ENCODE measurements around the gene WFIKKN1. TPM values are rescaled to one million over a fixed set of nuclear protein-coding genes. Genes with fewer than 3 reads are reported as not detected.

WFIKKN1 gene
- total and polyA plus RNA-seq, 10 donors = 0.15 to 1.8 (median 0.94) TPM

GRCh38 chr16:634051-634670 is 3.4 kb downstream of the WFIKKN1 start:
- H3K36me3 ChIP-seq = peaks cover 0 to 34% (median 17%) of the 10 kb centered on the region in 6 donors
- no peak overlapping the region for H3K4me3 ChIP-seq
- intact Hi-C loops (cut with DNase I; ENCODE audit: low total_unique reads) = no loop called here
- H3K27ac ChIP-seq = no peak overlapping the region
- H3K27me3 ChIP-seq (replicated peaks in 1 of 7) = peaks cover 0 to 13% (median 0%) of the 10 kb centered on the region in 7 donors
- peaks cover 17 to 72% (median 54%) of the 10 kb centered on the region in 6 donors for H3K4me1 ChIP-seq
- H3K9me3 ChIP-seq = no peaks in the 10 kb centered on the region
- WGBS, 5 donors = 88 to 94% (median 91%) methylated on average over 21 to 22 of the region's 22 CpGs
- DNase-seq = peak; percentile 78
- no peak for TF ChIP-seq POLR2AphosphoS5 (IDR thresholded peaks at IDR 0.05)
- no peak for TF ChIP-seq POLR2A (IDR thresholded peaks at IDR 0.05)
- TF ChIP-seq CTCF (IDR thresholded peaks at IDR 0.05 in 8 of 11, conservative IDR thresholded peaks at IDR 0.05 in 3 of 11) = no peak

- peak overlapping the region in 1 of 8 donors; percentile 96 for H3K27ac ChIP-seq
- intact Hi-C loops (cut with DNase I; ENCODE audit: low total_unique reads) = no loop called here
Observed at GRCh38 chr16:634996-635395, 4.2 kb downstream of the WFIKKN1 start.

GRCh38 chr16:635573-636205 is 4.9 kb downstream of the WFIKKN1 start:
- intact Hi-C loops (cut with DNase I; ENCODE audit: low total_unique reads) = no loop called here

More at GRCh38 chr16:634996-635395, 4.2 kb downstream of the WFIKKN1 start:
- TF ChIP-seq POLR2AphosphoS5 (IDR thresholded peaks at IDR 0.05) (no peak), POLR2A (IDR thresholded peaks at IDR 0.05) (no peak), CTCF (IDR thresholded peaks at IDR 0.05 in 8 of 11, conservative IDR thresholded peaks at IDR 0.05 in 3 of 11) (no peak)
- Histone ChIP-seq H3K4me3 (peak overlapping the region in 7 of 8 donors; percentile 66 to 98 (median 84)), H3K27me3 (replicated peaks in 1 of 7) (peaks cover 0 to 13% (median 0%) of the 10 kb centered on the region in 7 donors), H3K9me3 (no peaks in the 10 kb centered on the region), H3K36me3 (peaks cover 0 to 30% (median 17%) of the 10 kb centered on the region in 6 donors), H3K4me1 (peaks cover 17 to 70% (median 48%) of the 10 kb centered on the region in 6 donors)
- WGBS, 5 donors = 77 to 93% (median 90%) methylated on average over 6 to 7 of the region's 7 CpGs
- DNase-seq = peak; percentile 82

More at GRCh38 chr16:635573-636205, 4.9 kb downstream of the WFIKKN1 start:
- TF ChIP-seq CTCF (IDR thresholded peaks at IDR 0.05 in 8 of 11, conservative IDR thresholded peaks at IDR 0.05 in 3 of 11) (no peak), POLR2AphosphoS5 (IDR thresholded peaks at IDR 0.05) (no peak), POLR2A (IDR thresholded peaks at IDR 0.05) (no peak)
- H3K9me3 ChIP-seq = no peaks in the 10 kb centered on the region
- WGBS, 5 donors = 0 to 21% (median 5%) methylated on average over 8 to 55 of the region's 55 CpGs
- DNase-seq = peak; percentile 89
- H3K4me1 ChIP-seq = peaks cover 17 to 65% (median 44%) of the 10 kb centered on the region in 6 donors
- peaks cover 0 to 30% (median 17%) of the 10 kb centered on the region in 6 donors for H3K36me3 ChIP-seq
- peak overlapping the region; percentile 66 to 98 (median 85) for H3K4me3 ChIP-seq
- H3K27ac ChIP-seq = peak overlapping the region; percentile 93 to 98 (median 95)
- H3K27me3 ChIP-seq (replicated peaks in 1 of 7) = peaks cover 0 to 8% (median 0%) of the 10 kb centered on the region in 7 donors

Data from spleen (tissue), 11 donors.